Colonic mucosa (tissue), 4 donors: Measurements from ENCODE around the gene PLCH1. TPM values are rescaled to one million over a fixed set of nuclear protein-coding genes. Genes with fewer than 3 reads are reported as not detected.

Source experiments
- DNase-seq: peaks from one replicate; pipeline ENCODE4 v3.0.0-alpha.2; 2020
- H3K27ac ChIP-seq: fragments of 200-600 bp; one replicate; pipeline ENCODE4 v1.8.0; 2021
- H3K27me3 ChIP-seq: fragments of 200-600 bp; one replicate; pipeline ENCODE4 v1.8.0; 2021
- H3K36me3 ChIP-seq: fragments of 200-600 bp; one replicate; pipeline ENCODE4 v1.8.0; 2021
- H3K4me1 ChIP-seq: fragments of 200-600 bp; one replicate; pipeline ENCODE4 v1.8.0; 2021; ENCODE audit warnings: mild to moderate bottlenecking
- H3K4me3 ChIP-seq: fragments of 200-600 bp; one replicate; pipeline ENCODE4 v1.8.0; 2021
- H3K9ac ChIP-seq, 2 donors: one replicate each; pipeline ENCODE4 v1.7.0; 2013; ENCODE audit warnings: control low read depth in 2 of 2, low read depth in 2 of 2, low read length in 2 of 2
- H3K9me3 ChIP-seq: fragments of 200-600 bp; one replicate; pipeline ENCODE4 v1.8.0; 2021
- CTCF ChIP-seq: fragments of 200-600 bp; IDR thresholded peaks from one replicate; pipeline ENCODE4 v1.8.0; 2022; ENCODE audit warnings: antibody characterized with exemption, mild to moderate bottlenecking
- intact Hi-C: fragments of 100-400 bp; cut with DNase I; formaldehyde crosslinking; loops from one replicate; pipeline ENCODE4 v1.14.1; 2022
- total RNA-seq, 2 donors: library from RNA; stranded (reverse); fragmentation: NEBNext Ultra II Directional in 1 of 2; extraction: Animal tissue kit (Norgen Biotek cat#: 25700) in 1 of 2; gene quantifications; one replicate each; pipeline ENCODE4 v1.2.1, GENCODE V29; 2021
- donor health status: healthy.
- donor health status: DM: no; HTN: no; CAD: no.
- donor health status: DM: no; HTN: no; CAD: no.

PLCH1 gene
- total RNA-seq, 2 donors from 2014 or later = 8.2 to 11.0 TPM

- Histone ChIP-seq H3K4me3 (no peak overlapping the region), H3K9ac (no peak overlapping the region), H3K4me1 (no peaks in the 10 kb centered on the region), H3K27me3 (no peaks in the 10 kb centered on the region), H3K27ac (no peak overlapping the region), H3K36me3 (no peaks in the 10 kb centered on the region), H3K9me3 (no peaks in the 10 kb centered on the region)
- no peak for DNase-seq
- intact Hi-C loops = loop anchor here (10.0 kb wide), 1 partner anchor 352 kb away; no protein-coding TSS in a partner anchor
- TF ChIP-seq CTCF = peak; percentile 31
Observed at GRCh38 chr3:155352900-155353490, 391.9 kb downstream of the PLCH1 start.

- Histone ChIP-seq H3K36me3 (no peaks in the 10 kb centered on the region), H3K4me1 (no peaks in the 10 kb centered on the region), H3K27ac (no peak overlapping the region), H3K27me3 (no peaks in the 10 kb centered on the region), H3K9ac (no peak overlapping the region), H3K4me3 (no peak overlapping the region), H3K9me3 (no peaks in the 10 kb centered on the region)
- intact Hi-C loops = loop anchor here (10.0 kb wide), 1 partner anchor 354 kb away; no protein-coding TSS in a partner anchor
- DNase-seq = no peak
- no peak for TF ChIP-seq CTCF
Observed at GRCh38 chr3:155350571-155350970, 394.3 kb downstream of the PLCH1 start.

GRCh38 chr3:155347901-155348300, 397.0 kb downstream of the PLCH1 start:
- no peak for TF ChIP-seq CTCF
- Histone ChIP-seq H3K4me1 (no peaks in the 10 kb centered on the region), H3K27ac (no peak overlapping the region), H3K9me3 (no peaks in the 10 kb centered on the region), H3K4me3 (no peak overlapping the region), H3K27me3 (no peaks in the 10 kb centered on the region), H3K9ac (no peak overlapping the region), H3K36me3 (no peaks in the 10 kb centered on the region)
- DNase-seq = no peak
- intact Hi-C loops = no loop called here

GRCh38 chr3:155342344-155342743, 402.5 kb downstream of the PLCH1 start:
- no peak for DNase-seq
- Histone ChIP-seq H3K27ac (no peak overlapping the region), H3K36me3 (no peaks in the 10 kb centered on the region), H3K9me3 (no peaks in the 10 kb centered on the region), H3K9ac (no peak overlapping the region), H3K27me3 (no peaks in the 10 kb centered on the region), H3K4me1 (no peaks in the 10 kb centered on the region), H3K4me3 (no peak overlapping the region)
- intact Hi-C loops = no loop called here
- no peak for TF ChIP-seq CTCF

- Histone ChIP-seq H3K36me3 (no peaks in the 10 kb centered on the region), H3K27me3 (no peaks in the 10 kb centered on the region), H3K4me1 (no peaks in the 10 kb centered on the region), H3K4me3 (no peak overlapping the region), H3K9me3 (no peaks in the 10 kb centered on the region), H3K9ac (no peak overlapping the region), H3K27ac (no peak overlapping the region)
- no peak for DNase-seq
- intact Hi-C loops = no loop called here
- TF ChIP-seq CTCF = no peak
Observed at GRCh38 chr3:155339052-155339451, 405.8 kb downstream of the PLCH1 start.
